Right lobe of liver (tissue), 4 donors: Measurements from ENCODE around the gene RERGL.

Source experiments
- POLR2A ChIP-seq: fragments of 450-650 bp; IDR thresholded peaks from one replicate; pipeline ENCODE4 v1.6.1; 2017; ENCODE audit warnings: antibody characterized with exemption, mild to moderate bottlenecking
- TF ChIP-seq, protein P1 (sequence below), 4 donors: fragments of 200-600 bp in 3 of 4; fragments of 450-650 bp in 1 of 4; IDR thresholded peaks; one replicate each; pipeline versions ENCODE4 v1.5.1 to v1.8.0; 2016 to 2022; ENCODE audit warnings: antibody characterized with exemption in 4 of 4, mild to moderate bottlenecking in 2 of 4
- donor health status: DM: no; HTN: no; CAD: no.
- donor health status: DM: no; HTN: no; CAD: no.
- donor health status: DM: no; HTN: yes; CAD: no.

DNA sequence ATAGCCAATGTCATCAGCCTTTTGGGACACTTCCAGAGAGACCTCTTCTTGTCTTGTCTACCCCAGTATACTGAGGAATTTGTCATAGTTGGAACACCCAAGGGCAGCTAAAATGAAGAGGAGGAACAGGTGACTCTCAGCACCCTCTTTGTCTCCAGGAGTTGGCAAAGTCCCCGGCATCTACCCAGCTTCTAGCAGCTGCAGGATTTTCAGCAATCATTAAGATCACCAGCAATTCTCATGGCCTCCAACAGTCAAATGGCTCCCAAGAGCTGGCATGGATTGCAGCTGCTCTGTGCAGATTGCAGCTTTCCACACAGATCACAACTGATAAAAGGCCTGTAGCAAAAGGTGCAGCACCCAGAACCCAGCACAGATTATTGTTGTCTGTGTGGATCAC, 32.9 kb downstream of the RERGL start:
- TF ChIP-seq, protein P1, sequence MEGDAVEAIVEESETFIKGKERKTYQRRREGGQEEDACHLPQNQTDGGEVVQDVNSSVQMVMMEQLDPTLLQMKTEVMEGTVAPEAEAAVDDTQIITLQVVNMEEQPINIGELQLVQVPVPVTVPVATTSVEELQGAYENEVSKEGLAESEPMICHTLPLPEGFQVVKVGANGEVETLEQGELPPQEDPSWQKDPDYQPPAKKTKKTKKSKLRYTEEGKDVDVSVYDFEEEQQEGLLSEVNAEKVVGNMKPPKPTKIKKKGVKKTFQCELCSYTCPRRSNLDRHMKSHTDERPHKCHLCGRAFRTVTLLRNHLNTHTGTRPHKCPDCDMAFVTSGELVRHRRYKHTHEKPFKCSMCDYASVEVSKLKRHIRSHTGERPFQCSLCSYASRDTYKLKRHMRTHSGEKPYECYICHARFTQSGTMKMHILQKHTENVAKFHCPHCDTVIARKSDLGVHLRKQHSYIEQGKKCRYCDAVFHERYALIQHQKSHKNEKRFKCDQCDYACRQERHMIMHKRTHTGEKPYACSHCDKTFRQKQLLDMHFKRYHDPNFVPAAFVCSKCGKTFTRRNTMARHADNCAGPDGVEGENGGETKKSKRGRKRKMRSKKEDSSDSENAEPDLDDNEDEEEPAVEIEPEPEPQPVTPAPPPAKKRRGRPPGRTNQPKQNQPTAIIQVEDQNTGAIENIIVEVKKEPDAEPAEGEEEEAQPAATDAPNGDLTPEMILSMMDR (IDR thresholded peaks at IDR 0.05) = no peak
- TF ChIP-seq POLR2A = no peak
